IPS-NIHi7 (cell line): Measurements from ENCODE around the gene ADAD2.

Source experiments
- DNase-seq: peaks from one replicate; pipeline ENCODE4 v3.0.0; 2012; ENCODE audit warnings: mixed read lengths; ENCODE audit errors: extremely low spot score

The ADAD2 gene

GRCh38 chr16:84223456-84223855 is 32.5 kb downstream of the ADAD2 start:
- no peak for DNase-seq

GRCh38 chr16:84224554-84224953 is 33.6 kb downstream of the ADAD2 start:
- DNase-seq, result no peak

DNA sequence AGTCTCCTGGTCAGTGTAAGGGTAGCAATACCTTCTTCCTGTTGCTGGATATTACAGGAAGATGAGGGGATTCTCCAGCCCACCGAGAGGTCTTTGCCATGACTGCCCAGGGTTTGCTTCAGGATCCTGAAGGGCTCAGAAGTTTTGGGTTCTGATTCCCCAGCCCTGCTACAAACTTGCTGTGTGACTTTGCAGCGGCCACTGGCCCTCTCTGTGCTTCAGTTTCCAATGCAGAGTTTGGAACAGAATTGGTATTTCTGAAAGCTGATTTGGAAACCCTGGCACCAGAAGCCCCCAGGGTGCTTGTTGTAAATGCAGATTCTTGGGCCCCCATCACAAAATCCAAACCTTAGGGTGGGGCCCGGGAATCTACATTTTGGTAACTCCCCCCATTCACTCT is 34.2 kb downstream of the ADAD2 start:
- DNase-seq, result no peak

DNA sequence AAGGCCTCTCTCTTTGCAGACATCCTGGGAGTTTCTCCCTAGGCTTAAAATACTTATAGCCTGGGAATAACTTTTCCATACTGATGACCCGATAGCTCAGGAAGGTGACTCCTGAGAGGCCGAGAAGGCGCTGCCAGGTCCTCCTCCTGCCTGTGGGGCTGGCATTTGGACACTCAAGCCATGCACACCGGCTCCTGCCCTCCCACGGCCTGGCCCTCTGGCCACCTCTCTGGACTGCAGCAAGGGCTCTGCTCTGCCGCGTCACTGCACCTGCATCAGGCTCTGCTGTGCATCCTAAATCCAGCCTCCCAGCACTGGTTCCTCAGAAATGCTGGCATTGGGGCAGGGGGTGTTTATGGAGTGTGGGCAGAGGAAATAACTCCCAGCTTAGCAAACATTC is 34.6 kb downstream of the ADAD2 start:
- DNase-seq, result no peak

DNA sequence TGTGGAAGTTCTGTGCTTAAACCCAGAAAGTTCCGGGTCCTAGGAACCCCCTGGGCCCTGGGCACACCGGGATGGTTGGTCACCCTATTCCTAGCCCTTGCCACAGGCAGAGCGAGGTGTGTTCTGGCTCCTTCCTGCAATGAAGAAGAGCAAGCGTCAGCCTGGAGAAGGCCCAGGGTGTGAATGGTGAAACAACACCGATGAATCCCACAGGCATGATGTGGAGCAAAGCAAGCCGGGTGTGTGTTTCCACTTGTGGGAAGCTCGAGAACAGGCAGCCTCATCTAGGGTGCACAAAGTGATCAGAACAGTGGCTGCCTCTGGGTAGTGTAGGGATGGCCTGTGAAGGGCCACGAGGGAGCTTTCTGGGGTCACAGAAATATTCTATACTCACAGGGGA is 35.1 kb downstream of the ADAD2 start:
- no peak for DNase-seq

DNA sequence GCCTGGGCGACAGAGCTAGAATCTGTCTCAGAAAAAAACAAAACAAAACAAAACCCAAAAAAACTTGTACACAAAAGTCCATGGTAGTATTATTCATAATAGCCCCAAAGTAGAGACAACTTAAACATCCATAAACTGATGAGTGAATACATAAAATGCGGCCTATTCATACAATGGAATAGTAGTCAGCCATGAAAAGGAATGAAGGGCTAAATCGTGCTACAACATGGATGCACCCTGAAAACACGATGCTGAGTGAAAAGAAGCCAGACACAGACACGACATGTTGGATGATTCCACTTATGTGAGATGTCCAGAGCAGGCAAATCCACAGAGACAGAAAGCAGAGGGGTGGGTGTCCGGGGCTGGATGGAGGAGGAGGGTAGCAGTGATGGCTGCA is 36.6 kb downstream of the ADAD2 start:
- no peak for DNase-seq

DNA sequence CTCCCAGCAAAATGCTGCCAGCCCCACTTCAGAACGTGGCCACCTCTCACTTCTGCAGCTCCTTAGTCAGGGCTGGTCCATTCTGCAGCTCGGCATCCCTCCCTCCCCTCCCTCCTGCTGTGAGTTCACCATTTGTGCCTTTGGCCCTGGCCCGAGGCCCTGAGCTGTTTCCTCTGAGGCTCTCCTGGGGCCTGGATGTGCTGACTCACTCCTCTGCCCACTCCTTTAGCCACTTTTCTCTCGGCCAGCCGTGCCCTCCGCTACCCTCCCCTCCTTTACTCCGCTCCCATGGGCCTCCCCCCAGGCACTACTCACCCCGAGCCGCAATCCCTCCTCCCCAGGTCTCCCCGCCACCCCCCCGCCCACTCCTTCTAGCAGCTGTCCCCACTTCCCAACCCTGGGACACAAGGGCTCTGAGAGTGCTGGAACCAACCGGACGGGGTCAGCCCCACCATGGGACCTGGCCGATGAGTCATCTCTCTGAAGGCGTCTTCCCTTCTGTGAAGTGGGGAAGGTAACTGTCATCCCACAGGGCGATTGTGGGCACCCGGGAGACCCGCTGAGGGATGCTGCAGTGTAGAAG is 37.4 kb downstream of the ADAD2 start:
- peak; percentile 93 for DNase-seq

DNA sequence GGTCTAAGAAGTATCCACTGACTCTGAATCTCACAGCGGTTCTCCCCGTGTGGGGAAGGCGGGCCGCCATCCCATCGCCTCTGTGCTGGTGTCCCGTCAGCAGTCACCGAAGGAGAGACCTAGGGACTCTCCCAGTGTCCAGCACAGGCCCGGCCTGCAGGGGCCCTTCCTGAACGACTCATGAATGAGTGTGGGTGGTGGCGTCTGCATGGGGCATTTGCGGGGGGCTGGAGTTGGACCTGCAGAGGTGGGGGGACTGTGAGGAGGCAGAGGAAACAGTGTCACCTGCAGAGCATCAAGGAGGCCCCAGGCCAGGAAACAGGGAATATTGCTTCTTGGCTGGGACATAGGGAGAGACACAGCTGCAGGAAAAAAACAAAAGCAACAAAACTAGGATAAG is 38.5 kb downstream of the ADAD2 start:
- DNase-seq, result no peak

DNA sequence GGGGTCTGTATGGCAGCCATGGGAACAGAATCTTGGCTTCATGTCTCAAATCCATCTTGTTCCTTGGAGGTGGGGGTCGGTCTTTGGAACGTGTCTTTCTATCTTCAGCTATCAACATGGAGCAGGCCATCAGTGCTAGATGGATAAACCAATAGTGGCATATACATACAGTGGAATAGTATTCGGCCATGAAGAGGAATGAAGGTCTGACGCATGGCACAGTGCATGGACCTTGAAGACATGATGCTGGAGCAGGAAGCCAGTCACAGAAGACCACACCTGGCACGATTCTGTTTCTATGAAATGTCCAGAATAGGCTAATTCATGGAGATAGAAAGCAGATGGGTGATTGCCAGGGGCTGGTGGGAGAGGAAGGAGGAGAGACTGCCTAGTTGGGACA is 41.1 kb downstream of the ADAD2 start:
- no peak for DNase-seq

- DNase-seq, result no peak
These were observed 42.0 kb downstream of the ADAD2 start for GRCh38 chr16:84232969-84233368.

GRCh38 chr16:84233748-84234147 is 42.8 kb downstream of the ADAD2 start:
- DNase-seq, result no peak

- no peak for DNase-seq
These were observed 43.6 kb downstream of the ADAD2 start for GRCh38 chr16:84234321-84235241.

GRCh38 chr16:84236671-84237070 is 45.7 kb downstream of the ADAD2 start:
- no peak for DNase-seq

- DNase-seq, result no peak
These were observed 47.2 kb downstream of the ADAD2 start for GRCh38 chr16:84237994-84238750.

DNA sequence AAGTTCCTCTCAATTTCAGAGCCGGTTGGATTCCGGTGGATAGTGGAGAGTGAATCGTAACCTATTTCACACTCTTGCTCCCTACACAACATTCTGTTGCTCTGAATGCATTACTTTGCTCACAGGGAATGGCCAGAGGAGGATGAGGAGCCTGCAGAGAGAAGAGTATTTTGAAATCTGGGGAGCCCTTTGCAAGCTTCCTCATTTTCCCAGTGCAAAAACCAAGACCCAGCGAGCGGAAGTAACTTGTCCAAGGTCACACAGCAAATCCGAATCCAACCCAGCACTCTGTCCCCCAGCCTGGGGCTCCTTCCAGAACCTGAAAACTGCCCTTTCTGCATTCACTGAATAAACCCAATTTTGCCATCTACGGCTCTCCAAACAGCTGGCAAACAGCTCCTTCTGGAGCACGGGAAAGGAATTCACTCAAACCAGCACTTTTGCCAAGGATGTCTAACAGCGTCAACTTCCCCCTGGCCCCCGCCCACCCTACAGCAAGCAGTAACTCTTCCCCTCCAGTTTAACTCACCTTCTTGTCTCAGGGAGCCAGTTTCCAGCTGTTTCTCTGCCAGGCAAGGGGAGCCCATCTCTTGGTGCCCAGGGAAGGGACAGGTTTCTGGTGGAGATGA is 48.3 kb downstream of the ADAD2 start:
- DNase-seq, result no peak

DNA sequence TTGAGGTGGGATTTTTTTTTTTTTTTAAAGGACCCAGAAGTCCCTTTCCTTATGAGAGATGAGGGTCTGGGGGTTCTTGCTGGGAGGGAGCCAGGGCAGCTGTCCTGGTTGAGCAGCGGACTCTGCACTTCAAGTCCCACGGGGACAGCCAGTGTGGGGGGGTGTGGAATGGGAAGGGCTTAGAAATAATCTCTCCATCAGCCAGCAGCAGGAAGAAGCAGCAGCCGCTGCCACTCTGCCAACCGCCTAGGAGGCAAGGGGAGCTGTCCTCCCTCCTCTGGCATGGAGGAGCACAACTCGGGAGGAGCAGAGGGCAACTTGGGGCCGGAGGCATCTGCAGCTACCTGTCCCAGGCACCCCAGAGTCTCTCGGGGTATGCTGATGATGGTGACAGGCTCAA is 49.0 kb downstream of the ADAD2 start, which contains the start of gene KCNG4:
Gene KCNG4 (minus strand): TSS at position 104 of the 400 bp plus-strand sequence. CDS start 2,527 bp downstream, outside the sequence.
- no peak for DNase-seq

DNA sequence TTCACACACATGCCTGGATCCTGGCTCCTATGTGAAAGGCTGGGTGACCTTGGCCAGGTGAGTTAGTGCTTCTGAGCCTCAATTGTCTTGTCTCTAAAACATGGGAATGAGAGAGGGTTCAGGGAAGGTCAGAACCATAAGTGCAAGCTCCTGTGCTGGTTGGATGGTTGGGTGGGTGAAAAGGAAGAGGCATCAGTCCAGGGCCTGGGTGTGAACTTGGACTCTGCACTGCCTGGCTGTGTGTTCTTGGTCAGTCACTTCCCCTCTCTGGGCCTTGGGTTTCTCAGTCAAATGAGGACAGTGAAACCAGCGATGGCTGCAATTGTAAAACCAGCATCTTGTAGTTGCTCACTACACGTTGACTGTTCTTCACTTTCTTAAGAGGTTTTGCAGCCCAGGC is 49.5 kb downstream of the ADAD2 start:
- DNase-seq, result no peak

- no peak for DNase-seq
These were observed 50.8 kb downstream of the ADAD2 start for GRCh38 chr16:84241778-84242177.

GRCh38 chr16:84242839-84243238 is 51.9 kb downstream of the ADAD2 start:
- no peak for DNase-seq

DNA sequence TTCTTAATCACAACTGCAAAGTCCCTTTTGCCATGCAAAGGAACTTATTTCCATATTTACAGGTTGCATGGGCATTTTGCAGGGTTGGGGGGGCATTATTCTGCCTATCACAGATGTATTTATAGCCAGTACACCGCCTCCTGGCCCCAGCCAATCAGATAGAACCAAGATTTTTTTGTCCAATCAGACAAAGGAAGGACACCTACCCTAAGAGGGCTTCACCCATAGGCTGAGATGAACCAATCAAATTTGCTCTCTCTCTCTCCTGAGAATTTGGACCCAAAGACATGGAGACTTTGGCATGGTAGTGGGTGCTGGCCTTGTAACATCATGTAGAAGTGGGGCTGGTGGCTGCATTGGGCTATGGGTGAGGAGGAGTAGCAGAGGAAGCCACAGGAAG is 52.8 kb downstream of the ADAD2 start:
- DNase-seq, result no peak

DNA sequence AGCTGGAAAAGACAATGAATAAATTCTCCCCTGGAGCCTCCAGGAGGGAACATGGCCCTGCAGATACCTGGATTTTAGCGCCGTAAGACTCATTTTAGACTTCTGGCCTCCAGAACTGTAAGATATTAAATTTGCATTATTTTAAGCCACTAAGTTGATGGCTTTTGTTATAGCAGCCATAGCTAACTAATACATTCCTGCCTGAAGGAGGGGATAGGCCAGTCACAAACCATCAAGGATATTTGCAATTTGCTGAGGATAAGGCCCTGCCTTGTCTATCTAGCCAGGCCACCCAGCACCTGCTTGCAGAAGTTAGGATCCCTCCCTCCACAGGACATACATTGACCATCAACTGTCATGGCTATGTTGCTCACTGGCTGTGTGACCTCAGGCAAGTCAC is 53.8 kb downstream of the ADAD2 start:
- no peak for DNase-seq
